T-helper 1 cell treated with Interleukin-12 subunit alpha and Interleukin-12 subunit beta and Interleukin-4 antibody, amounts not matched to agents 30 ng/mL and 1 ng/mL, for 36 hours (primary cell): Measurements from ENCODE around the gene EMILIN3. TPM values are rescaled to one million over a fixed set of nuclear protein-coding genes. Genes with fewer than 3 reads are reported as not detected.

ENCODE experiments used
- intact Hi-C: fragments of 100-400 bp; cut with micrococcal nuclease; formaldehyde crosslinking; loops from one replicate; pipeline ENCODE4 v1.15.1; 2024
- total RNA-seq: library from RNA; stranded (reverse); gene quantifications from 2 replicates; pipeline ENCODE4 v1.2.3, GENCODE V29; 2022

Gene EMILIN3
- total RNA-seq, 1 donor from 2014 or later: 0.10 TPM

- intact Hi-C loops: no loop called here
Measured at GRCh38 chr20:41364236-41364855, 2.3 kb downstream of the EMILIN3 start.

- intact Hi-C loops: no loop called here
Measured at GRCh38 chr20:41363601-41364000, 3.0 kb downstream of the EMILIN3 start.

- intact Hi-C loops: no loop called here
Measured at GRCh38 chr20:41362748-41363140, 3.9 kb downstream of the EMILIN3 start.

- intact Hi-C loops: no loop called here
Measured at GRCh38 chr20:41361757-41362747, 4.6 kb downstream of the EMILIN3 start.

GRCh38 chr20:41360831-41361756 lies 5.5 kb downstream of the EMILIN3 start:
- intact Hi-C loops: no loop called here

- intact Hi-C loops: no loop called here
Measured at GRCh38 chr20:41359541-41360011, 7.0 kb downstream of the EMILIN3 start.

- intact Hi-C loops: no loop called here
Measured at GRCh38 chr20:41358717-41359116, 7.9 kb downstream of the EMILIN3 start.

- intact Hi-C loops: no loop called here
Measured at GRCh38 chr20:41358230-41358629, 8.4 kb downstream of the EMILIN3 start.

GRCh38 chr20:41357424-41358163 lies 9.0 kb downstream of the EMILIN3 start:
- intact Hi-C loops: no loop called here

- intact Hi-C loops: no loop called here
Measured at GRCh38 chr20:41356951-41357350, 9.7 kb downstream of the EMILIN3 start.

GRCh38 chr20:41355598-41356203 lies 10.9 kb downstream of the EMILIN3 start:
- intact Hi-C loops: no loop called here

- intact Hi-C loops: no loop called here
Measured at GRCh38 chr20:41355192-41355591, 11.4 kb downstream of the EMILIN3 start.

GRCh38 chr20:41353530-41353929 lies 13.1 kb downstream of the EMILIN3 start:
- intact Hi-C loops: no loop called here

- intact Hi-C loops: no loop called here
Measured at GRCh38 chr20:41352666-41353065, 14.0 kb downstream of the EMILIN3 start.

- intact Hi-C loops: no loop called here
Measured at GRCh38 chr20:41352106-41352505, 14.5 kb downstream of the EMILIN3 start.

GRCh38 chr20:41350408-41350962 lies 16.1 kb downstream of the EMILIN3 start:
- intact Hi-C loops: no loop called here

- intact Hi-C loops: no loop called here
Measured at GRCh38 chr20:41349943-41350342, 16.7 kb downstream of the EMILIN3 start.

GRCh38 chr20:41349266-41349665 lies 17.4 kb downstream of the EMILIN3 start:
- intact Hi-C loops: no loop called here

- intact Hi-C loops: no loop called here
Measured at GRCh38 chr20:41348430-41349172, 18.0 kb downstream of the EMILIN3 start.
